ENCODE results near the gene THRB.

THRB gene

DNA sequence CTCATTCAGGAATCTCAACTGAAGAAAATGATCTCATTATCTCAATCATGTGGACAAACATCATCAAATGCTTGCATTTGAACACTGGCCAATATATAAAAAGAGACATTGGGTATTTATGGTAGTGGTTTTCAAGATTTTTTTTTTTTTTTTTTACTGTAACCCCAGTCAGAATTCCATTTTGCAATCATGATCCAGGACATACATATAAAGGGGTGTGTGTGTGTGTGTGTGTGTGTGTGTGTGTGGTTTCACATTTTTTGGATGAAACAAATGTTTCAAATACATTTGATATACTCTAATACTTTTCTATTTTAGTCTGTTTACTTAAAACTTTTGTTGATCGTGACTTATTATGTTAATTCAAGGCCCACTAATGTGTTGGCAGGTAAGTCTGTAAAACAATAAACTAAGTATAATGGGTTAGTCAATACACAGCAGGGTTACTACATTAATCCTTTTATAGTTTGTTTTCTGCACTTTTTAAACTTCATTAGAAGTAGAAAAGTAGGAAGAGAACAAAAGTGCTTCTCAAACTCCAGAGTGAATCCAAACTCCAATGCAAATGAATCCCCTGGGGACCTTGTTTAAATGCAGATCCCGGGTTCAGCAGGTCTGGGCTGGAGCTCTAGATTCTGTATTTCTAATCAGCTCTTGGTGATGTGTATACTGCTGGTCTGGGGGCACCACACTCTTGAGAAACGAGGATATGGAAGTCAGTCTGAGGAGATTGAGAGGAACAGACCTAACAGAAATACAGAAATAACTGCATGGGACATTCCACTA is 17.6 kb downstream of the THRB start:
- no peak for TF ChIP-seq CTCF (IDR thresholded peaks at IDR 0.05; ENCODE audit: extremely low read depth, missing control alignments)
- DNase-seq (ENCODE audit: low spot score) = no peak

DNA sequence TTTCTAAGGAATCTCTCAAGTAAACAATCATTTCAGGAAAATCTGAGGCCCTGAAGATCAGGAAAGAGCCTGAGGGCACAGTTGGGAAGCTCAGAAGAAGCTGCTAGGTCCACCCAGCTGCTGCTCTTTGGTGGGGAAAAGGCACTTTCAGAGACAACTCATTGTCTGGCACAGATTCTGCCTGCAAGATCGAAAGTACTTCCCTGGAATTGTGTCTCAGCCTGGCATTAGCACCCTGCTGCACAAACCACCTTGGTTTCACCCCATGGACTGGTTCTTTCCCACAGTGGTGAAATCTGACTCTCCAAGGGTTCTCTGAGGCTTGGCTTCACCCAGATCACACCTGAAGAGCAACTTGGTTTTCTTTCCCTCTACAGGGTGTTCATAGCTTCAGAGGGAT is 18.7 kb downstream of the THRB start:
- no peak for TF ChIP-seq CTCF (IDR thresholded peaks at IDR 0.05; ENCODE audit: extremely low read depth, missing control alignments)
- DNase-seq (ENCODE audit: low spot score) = no peak

DNA sequence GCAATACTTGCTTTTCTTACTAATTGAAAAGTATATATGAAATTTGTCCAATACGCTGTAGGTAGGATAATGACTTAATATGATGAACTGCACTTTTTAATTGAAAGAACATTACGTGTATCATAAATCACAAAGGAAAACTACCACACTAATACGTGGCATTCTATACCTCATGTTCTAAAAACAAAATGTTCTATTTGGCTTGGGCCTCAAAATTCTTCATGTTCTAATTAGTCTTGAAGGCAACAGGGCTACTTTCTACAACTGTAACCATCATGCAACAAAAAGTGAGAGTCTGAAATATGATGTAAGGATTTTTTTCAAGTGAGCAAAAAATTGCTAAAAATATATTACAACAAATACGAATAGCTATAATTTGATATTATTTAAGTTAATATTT is 19.8 kb downstream of the THRB start:
- no peak for DNase-seq (ENCODE audit: low spot score)
- no peak for TF ChIP-seq CTCF (IDR thresholded peaks at IDR 0.05; ENCODE audit: extremely low read depth, missing control alignments)

DNA sequence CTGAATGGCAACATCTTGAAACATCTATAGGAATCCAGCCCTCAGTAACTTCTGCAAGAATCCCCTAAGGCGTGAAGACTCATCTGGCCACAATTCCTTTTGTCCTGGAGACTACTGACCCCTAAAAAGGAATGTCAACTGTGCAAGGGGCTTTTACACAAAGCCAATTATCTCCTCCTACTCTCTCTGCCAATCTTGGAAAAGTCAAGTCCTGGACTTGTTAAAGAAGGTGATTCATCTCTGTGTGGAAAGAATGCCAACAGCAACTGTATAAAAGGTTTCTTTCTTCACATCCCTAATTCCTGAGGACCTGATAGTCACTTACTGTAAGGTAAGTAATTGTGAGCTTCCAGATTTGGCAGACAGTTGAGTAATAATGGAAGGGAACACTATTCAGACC is 22.3 kb downstream of the THRB start:
- no peak for TF ChIP-seq CTCF (IDR thresholded peaks at IDR 0.05; ENCODE audit: extremely low read depth, missing control alignments)
- no peak for DNase-seq (ENCODE audit: low spot score)

DNA sequence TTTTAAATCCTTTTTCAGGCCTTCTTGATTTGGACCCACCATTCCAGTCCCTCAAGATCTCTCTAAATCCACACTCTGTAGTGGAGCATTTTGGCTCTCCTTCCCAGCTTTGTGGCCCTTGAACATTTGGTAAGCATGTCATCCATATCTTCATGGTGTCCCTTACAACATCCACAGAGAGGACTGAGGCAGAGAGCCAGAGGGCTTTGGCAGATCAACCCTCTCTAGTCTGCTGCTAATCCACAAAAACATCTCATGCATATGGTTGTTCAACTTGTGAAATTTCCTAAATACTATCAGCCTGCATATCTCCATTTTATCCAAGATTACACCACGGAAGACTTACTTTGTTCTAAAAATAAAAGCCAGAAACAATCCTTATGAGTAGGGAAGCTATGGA is 23.2 kb downstream of the THRB start:
- TF ChIP-seq CTCF (IDR thresholded peaks at IDR 0.05; ENCODE audit: extremely low read depth, missing control alignments) = no peak
- DNase-seq (ENCODE audit: low spot score) = no peak

- no peak for DNase-seq (ENCODE audit: low spot score)
- no peak for TF ChIP-seq CTCF (IDR thresholded peaks at IDR 0.05; ENCODE audit: extremely low read depth, missing control alignments)
Measured at GRCh38 chr3:24470277-24470676, 24.4 kb downstream of the THRB start.

GRCh38 chr3:24464389-24464788 is 30.3 kb downstream of the THRB start:
- no peak for DNase-seq (ENCODE audit: low spot score)
- TF ChIP-seq CTCF (IDR thresholded peaks at IDR 0.05; ENCODE audit: extremely low read depth, missing control alignments) = no peak

Measured in GM20000 (cell line).